SU-DHL-6 (cell line): ENCODE data around the gene DRGX.

Experiments
- EZH2phosphoT487 ChIP-seq: fragments of 200-600 bp; sonication (generic), shearing (Covaris generic); conservative IDR thresholded peaks from 2 replicates; pipeline ENCODE4 v1.6.1; 2018; ENCODE audit warnings: mild to moderate bottlenecking, antibody characterized with exemption, low read length, moderate library complexity, mixed read lengths
- TF ChIP-seq, protein P1 (sequence below): fragments of 200-600 bp; sonication (generic); IDR thresholded peaks from one replicate; pipeline ENCODE4 v1.5.1; 2017; ENCODE audit warnings: antibody characterized with exemption, mild to moderate bottlenecking, low read length, moderate library complexity; ENCODE audit not compliant: insufficient read depth, poor library complexity, severe bottlenecking

DNA sequence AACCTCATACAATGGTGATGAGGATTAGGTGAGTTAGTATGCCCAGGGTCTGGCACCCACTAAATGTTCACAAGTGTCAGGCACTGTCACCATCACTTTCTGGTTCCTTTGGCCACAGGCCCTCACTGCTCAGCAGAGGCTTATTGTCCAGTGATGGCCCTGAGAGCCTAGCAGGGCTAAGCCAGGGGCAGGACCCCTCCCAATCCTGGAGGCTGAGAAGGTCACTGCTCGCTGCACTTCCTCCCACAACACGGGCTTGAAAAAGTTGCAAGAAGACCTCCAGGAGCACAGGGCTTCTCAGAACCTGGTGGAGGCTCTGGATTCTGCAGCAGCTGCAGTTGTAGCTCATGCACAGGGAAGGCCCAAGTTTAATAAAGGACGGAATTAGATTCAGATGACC is 48.1 kb downstream of the DRGX start:
- TF ChIP-seq, protein P1, sequence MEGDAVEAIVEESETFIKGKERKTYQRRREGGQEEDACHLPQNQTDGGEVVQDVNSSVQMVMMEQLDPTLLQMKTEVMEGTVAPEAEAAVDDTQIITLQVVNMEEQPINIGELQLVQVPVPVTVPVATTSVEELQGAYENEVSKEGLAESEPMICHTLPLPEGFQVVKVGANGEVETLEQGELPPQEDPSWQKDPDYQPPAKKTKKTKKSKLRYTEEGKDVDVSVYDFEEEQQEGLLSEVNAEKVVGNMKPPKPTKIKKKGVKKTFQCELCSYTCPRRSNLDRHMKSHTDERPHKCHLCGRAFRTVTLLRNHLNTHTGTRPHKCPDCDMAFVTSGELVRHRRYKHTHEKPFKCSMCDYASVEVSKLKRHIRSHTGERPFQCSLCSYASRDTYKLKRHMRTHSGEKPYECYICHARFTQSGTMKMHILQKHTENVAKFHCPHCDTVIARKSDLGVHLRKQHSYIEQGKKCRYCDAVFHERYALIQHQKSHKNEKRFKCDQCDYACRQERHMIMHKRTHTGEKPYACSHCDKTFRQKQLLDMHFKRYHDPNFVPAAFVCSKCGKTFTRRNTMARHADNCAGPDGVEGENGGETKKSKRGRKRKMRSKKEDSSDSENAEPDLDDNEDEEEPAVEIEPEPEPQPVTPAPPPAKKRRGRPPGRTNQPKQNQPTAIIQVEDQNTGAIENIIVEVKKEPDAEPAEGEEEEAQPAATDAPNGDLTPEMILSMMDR = no peak
- TF ChIP-seq EZH2phosphoT487 = no peak
